PC-3 (cell line): ENCODE data around the gene MTFMT. TPM values are rescaled to one million over a fixed set of nuclear protein-coding genes. Genes with fewer than 3 reads are reported as not detected.

Experiments
- ATAC-seq: fragments of 200-7000 bp; cut with Tn5 transposase; 2 replicates; pipeline ENCODE4 v1.9.1; 2020; ENCODE audit warnings: mild to moderate bottlenecking, moderate library complexity
- BruUV-seq: library from RNA; stranded (reverse); fragments of 400-500 nt; replicated peaks from 2 replicates; lab custom pipeline; 2021; lab: Mats Ljungman, UMichigan
- CTCF ChIA-PET: fragments of 300-600 bp; sonication (Branson Sonifier 250); formaldehyde crosslinking; loops from one replicate; lab custom pipeline; 2022; ENCODE audit warnings: antibody characterized with exemption; lab: Charles Lee
- POLR2A ChIA-PET: fragments of 300-600 bp; sonication (Branson Sonifier 250); formaldehyde crosslinking; loops from one replicate; lab custom pipeline; 2022; ENCODE audit warnings: antibody characterized with exemption; ENCODE audit not compliant: unreplicated experiment; lab: Charles Lee
- DNase-seq: peaks from one replicate; pipeline ENCODE4 v3.0.0-alpha.2; 2015
- H2AFZ ChIP-seq: fragments of 300-600 bp; sonication (generic); 2 replicates; pipeline ENCODE4 v1.6.0; 2016; ENCODE audit warnings: antibody characterized with exemption, low read length
- H3F3A ChIP-seq: fragments of 300-600 bp; sonication (generic); one replicate; pipeline ENCODE4 v1.6.0; 2017; ENCODE audit warnings: antibody characterized with exemption, low read length, control low read depth, mild to moderate bottlenecking; ENCODE audit not compliant: unreplicated experiment
- H3K27ac ChIP-seq: fragments of 300-600 bp; sonication (generic); 2 replicates; pipeline ENCODE4 v1.5.1; 2016; ENCODE audit warnings: mild to moderate bottlenecking, low read length
- H3K27me3 ChIP-seq: fragments of 300-600 bp; sonication (generic); 2 replicates; pipeline ENCODE4 v1.6.1; 2016; ENCODE audit warnings: low read length, mixed read lengths
- H3K36me3 ChIP-seq: fragments of 300-600 bp; sonication (generic); 2 replicates; pipeline ENCODE4 v1.6.1; 2016; ENCODE audit warnings: low read depth, mixed run types, low read length, mixed read lengths
- H3K4me1 ChIP-seq: fragments of 300-600 bp; sonication (generic); 2 replicates; pipeline ENCODE4 v1.5.1; 2016; ENCODE audit warnings: low read length; ENCODE audit not compliant: insufficient read depth
- H3K4me2 ChIP-seq: fragments of 300-600 bp; sonication (generic); 2 replicates; pipeline ENCODE4 v1.6.0; 2016; ENCODE audit warnings: low read length
- H3K4me3 ChIP-seq: fragments of 300-600 bp; sonication (generic); 2 replicates; pipeline ENCODE4 v1.5.1; 2016; ENCODE audit warnings: mild to moderate bottlenecking, low read length, mixed read lengths
- H3K79me2 ChIP-seq: fragments of 300-600 bp; sonication (generic); 2 replicates; pipeline ENCODE4 v1.6.1; 2017; ENCODE audit warnings: low read length, mixed read lengths
- H3K9ac ChIP-seq: fragments of 300-600 bp; sonication (generic); 2 replicates; pipeline ENCODE4 v1.6.0; 2016; ENCODE audit warnings: mild to moderate bottlenecking, low read length
- H3K9me2 ChIP-seq: fragments of 300-600 bp; sonication (generic); replicated peaks from 2 replicates; pipeline ENCODE4 v1.6.1; 2016; ENCODE audit warnings: mixed run types, low read length, mixed read lengths
- H3K9me3 ChIP-seq: fragments of 300-600 bp; sonication (generic); 2 replicates; pipeline ENCODE4 v1.6.1; 2016; ENCODE audit warnings: low read length, mixed read lengths
- H4K20me1 ChIP-seq: fragments of 300-600 bp; sonication (generic); 2 replicates; pipeline ENCODE4 v1.6.1; 2016; ENCODE audit warnings: low read length, mixed read lengths
- EZH2 ChIP-seq: fragments of 300-600 bp; sonication (generic); IDR thresholded peaks from one replicate; pipeline ENCODE4 v1.6.1; 2017; ENCODE audit warnings: antibody characterized with exemption, mild to moderate bottlenecking, low read length; ENCODE audit not compliant: unreplicated experiment
- EZH2phosphoT487 ChIP-seq: fragments of 300-600 bp; sonication (generic); IDR thresholded peaks from 2 replicates; pipeline ENCODE4 v1.6.1; 2018; ENCODE audit warnings: mild to moderate bottlenecking, antibody characterized with exemption, low read length, borderline replicate concordance
- intact Hi-C: fragments of 100-400 bp; cut with micrococcal nuclease; formaldehyde crosslinking; loops from 2 replicates; pipeline ENCODE4 v1.9.0; 2023
- total RNA-seq: library from RNA; depleted of rRNA; stranded (reverse); fragments of >200 nt; gene quantifications from 2 replicates; pipeline ENCODE4 v1.2.3, GENCODE V29; 2014
- TF ChIP-seq, protein P1 (sequence below): fragments of 300-600 bp; sonication (generic); conservative IDR thresholded peaks from 2 replicates; pipeline ENCODE4 v1.5.1; 2017; ENCODE audit warnings: antibody characterized with exemption, low read depth, mild to moderate bottlenecking, low read length

MTFMT gene
- total RNA-seq, 1 experiment from 2014 or later, result 15.5 TPM

DNA sequence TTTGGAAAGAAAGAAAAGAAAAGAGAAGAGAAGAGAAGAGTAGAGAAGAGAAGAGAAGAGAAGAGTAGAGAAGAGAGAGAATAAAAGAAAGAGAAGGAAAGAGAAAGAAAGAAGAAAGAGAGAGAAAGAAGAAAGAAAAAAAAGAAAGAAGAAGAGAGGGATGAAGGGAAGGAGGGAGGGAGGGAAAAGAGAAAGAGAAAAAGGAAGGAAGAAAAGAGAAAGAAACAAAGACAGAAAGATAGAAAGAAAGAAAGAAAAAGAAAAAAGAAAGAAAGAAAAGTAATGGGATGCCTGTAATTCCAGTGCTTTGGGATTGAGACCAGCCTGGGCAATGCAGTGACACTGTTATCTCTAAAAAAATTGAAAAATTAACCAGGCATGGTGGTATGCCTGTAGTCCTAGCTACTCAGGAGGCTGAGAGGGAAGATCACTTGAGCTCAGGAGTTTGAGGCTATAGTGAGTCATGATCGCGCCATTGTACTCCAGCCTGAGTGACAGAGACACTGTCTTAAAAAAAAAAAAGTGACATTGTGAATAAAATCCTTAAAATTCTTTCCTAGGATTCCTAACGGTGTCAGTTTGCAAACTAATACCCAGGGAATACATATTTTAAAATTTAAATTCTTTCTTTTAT is 36.7 kb upstream of the MTFMT start:
- Histone ChIP-seq H4K20me1 (no peaks in the 10 kb centered on the region), H3K9me2 (no peaks in the 10 kb centered on the region), H3K9ac (no peak overlapping the region), H3F3A (no peaks in the 10 kb centered on the region), H3K4me2 (no peak overlapping the region), H3K79me2 (no peaks in the 10 kb centered on the region), H3K36me3 (no peaks in the 10 kb centered on the region), H2AFZ (no peak overlapping the region), H3K27ac (no peak overlapping the region), H3K27me3 (no peaks in the 10 kb centered on the region), H3K4me3 (no peak overlapping the region), H3K9me3 (no peaks in the 10 kb centered on the region), H3K4me1 (no peaks in the 10 kb centered on the region)
- POLR2A ChIA-PET, result interaction anchor here (0.8 kb wide), 1 partner anchor 18 kb away, joined by 22 read pairs; no protein-coding TSS in a partner anchor
- DNase-seq, result no peak
- intact Hi-C loops, result no loop called here
- no peak for ATAC-seq
- TF ChIP-seq, protein P1, sequence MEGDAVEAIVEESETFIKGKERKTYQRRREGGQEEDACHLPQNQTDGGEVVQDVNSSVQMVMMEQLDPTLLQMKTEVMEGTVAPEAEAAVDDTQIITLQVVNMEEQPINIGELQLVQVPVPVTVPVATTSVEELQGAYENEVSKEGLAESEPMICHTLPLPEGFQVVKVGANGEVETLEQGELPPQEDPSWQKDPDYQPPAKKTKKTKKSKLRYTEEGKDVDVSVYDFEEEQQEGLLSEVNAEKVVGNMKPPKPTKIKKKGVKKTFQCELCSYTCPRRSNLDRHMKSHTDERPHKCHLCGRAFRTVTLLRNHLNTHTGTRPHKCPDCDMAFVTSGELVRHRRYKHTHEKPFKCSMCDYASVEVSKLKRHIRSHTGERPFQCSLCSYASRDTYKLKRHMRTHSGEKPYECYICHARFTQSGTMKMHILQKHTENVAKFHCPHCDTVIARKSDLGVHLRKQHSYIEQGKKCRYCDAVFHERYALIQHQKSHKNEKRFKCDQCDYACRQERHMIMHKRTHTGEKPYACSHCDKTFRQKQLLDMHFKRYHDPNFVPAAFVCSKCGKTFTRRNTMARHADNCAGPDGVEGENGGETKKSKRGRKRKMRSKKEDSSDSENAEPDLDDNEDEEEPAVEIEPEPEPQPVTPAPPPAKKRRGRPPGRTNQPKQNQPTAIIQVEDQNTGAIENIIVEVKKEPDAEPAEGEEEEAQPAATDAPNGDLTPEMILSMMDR, result no peak
- TF ChIP-seq EZH2phosphoT487 (no peak), EZH2 (no peak)
- CTCF ChIA-PET, result no interaction called here
- BruUV-seq, result no TSS peak

- Histone ChIP-seq H3K9me2 (no peaks in the 10 kb centered on the region), H3K4me1 (no peaks in the 10 kb centered on the region), H2AFZ (no peak overlapping the region), H3K4me2 (no peak overlapping the region), H3K4me3 (no peak overlapping the region), H3K36me3 (no peaks in the 10 kb centered on the region), H4K20me1 (no peaks in the 10 kb centered on the region), H3K27ac (no peak overlapping the region), H3F3A (no peaks in the 10 kb centered on the region), H3K9ac (no peak overlapping the region), H3K9me3 (no peaks in the 10 kb centered on the region), H3K27me3 (no peaks in the 10 kb centered on the region), H3K79me2 (no peaks in the 10 kb centered on the region)
- ChIA-PET POLR2A (no interaction called here), CTCF (no interaction called here)
- no peak for DNase-seq
- intact Hi-C loops, result no loop called here
- ATAC-seq, result no peak
- BruUV-seq, result no TSS peak
- TF ChIP-seq, protein P1, result no peak
- TF ChIP-seq EZH2phosphoT487, result no peak
- TF ChIP-seq EZH2, result no peak
Observed at GRCh38 chr15:65062726-65063125, 33.3 kb upstream of the MTFMT start.

DNA sequence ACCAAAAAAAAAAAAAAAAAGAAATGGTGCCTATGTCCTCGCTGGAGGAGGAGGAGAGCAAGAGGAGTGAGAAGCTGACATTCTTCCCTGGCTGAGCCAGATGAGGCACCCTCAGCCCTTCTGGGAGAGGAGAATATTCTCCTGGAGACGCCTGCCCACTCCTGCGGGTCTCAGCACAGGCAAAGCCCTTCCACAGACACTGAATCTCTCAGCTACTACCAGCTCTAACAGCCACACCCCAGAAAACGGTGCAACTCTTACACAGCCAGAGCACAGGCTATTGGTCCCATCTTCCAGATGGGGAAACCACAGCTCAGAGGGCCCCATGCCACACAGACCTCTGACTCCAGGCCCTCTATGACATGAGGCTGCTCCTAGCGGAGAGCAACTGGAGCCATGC is 32.6 kb upstream of the MTFMT start:
- H3K79me2 ChIP-seq, result no peaks in the 10 kb centered on the region

More for the DNA sequence above, 32.6 kb upstream of the MTFMT start:
- Histone ChIP-seq H2AFZ (no peak overlapping the region), H3K4me2 (no peak overlapping the region), H3K4me3 (no peak overlapping the region), H4K20me1 (no peaks in the 10 kb centered on the region), H3K9me2 (no peaks in the 10 kb centered on the region), H3K9me3 (no peaks in the 10 kb centered on the region), H3K36me3 (no peaks in the 10 kb centered on the region), H3K4me1 (peaks cover 6% of the 10 kb centered on the region), H3K9ac (no peak overlapping the region), H3K27me3 (no peaks in the 10 kb centered on the region), H3K27ac (no peak overlapping the region), H3F3A (no peaks in the 10 kb centered on the region)
- TF ChIP-seq, protein P1, result no peak
- TF ChIP-seq EZH2phosphoT487, result no peak
- no peak for TF ChIP-seq EZH2
- ChIA-PET CTCF (no interaction called here), POLR2A (no interaction called here)
- intact Hi-C loops, result no loop called here
- DNase-seq (no peak), ATAC-seq (no peak)
- no TSS peak for BruUV-seq
